Raji (cell line): ENCODE data around the gene OSBP2.

Experiments
- POLR2A ChIP-seq: IDR thresholded peaks from 2 replicates; pipeline ENCODE4 v1.6.1; 2011; ENCODE audit warnings: low read depth, low read length, control low read depth; ENCODE audit not compliant: insufficient read depth

Gene OSBP2

GRCh38 chr22:30889996-30890480 lies 195.4 kb downstream of the OSBP2 start:
- TF ChIP-seq POLR2A = no peak

- no peak for TF ChIP-seq POLR2A
These were observed 196.2 kb downstream of the OSBP2 start for GRCh38 chr22:30890686-30891442.

- no peak for TF ChIP-seq POLR2A
These were observed 196.7 kb downstream of the OSBP2 start for GRCh38 chr22:30891443-30891755.

- no peak for TF ChIP-seq POLR2A
These were observed 197.1 kb downstream of the OSBP2 start for GRCh38 chr22:30891781-30892180.

GRCh38 chr22:30892286-30892685 lies 197.6 kb downstream of the OSBP2 start:
- no peak for TF ChIP-seq POLR2A

GRCh38 chr22:30892731-30893221 lies 198.1 kb downstream of the OSBP2 start:
- no peak for TF ChIP-seq POLR2A

GRCh38 chr22:30893434-30894370 lies 199.0 kb downstream of the OSBP2 start:
- TF ChIP-seq POLR2A = no peak

GRCh38 chr22:30894371-30894740 lies 199.7 kb downstream of the OSBP2 start:
- no peak for TF ChIP-seq POLR2A

- TF ChIP-seq POLR2A = no peak
These were observed 208.1 kb downstream of the OSBP2 start for GRCh38 chr22:30902496-30903357.

GRCh38 chr22:30903876-30904460 lies 209.3 kb downstream of the OSBP2 start:
- no peak for TF ChIP-seq POLR2A

- TF ChIP-seq POLR2A = no peak
These were observed 211.1 kb downstream of the OSBP2 start for GRCh38 chr22:30905696-30906341.

GRCh38 chr22:30906411-30906810 lies 211.7 kb downstream of the OSBP2 start:
- no peak for TF ChIP-seq POLR2A

- TF ChIP-seq POLR2A = no peak
These were observed 212.3 kb downstream of the OSBP2 start for GRCh38 chr22:30906946-30907345.

- TF ChIP-seq POLR2A = no peak
These were observed 213.4 kb downstream of the OSBP2 start for GRCh38 chr22:30908051-30908461.

- TF ChIP-seq POLR2A = no peak
These were observed 214.6 kb downstream of the OSBP2 start for GRCh38 chr22:30909306-30909705.

- TF ChIP-seq POLR2A = no peak
These were observed 215.7 kb downstream of the OSBP2 start for GRCh38 chr22:30910358-30910757.
